A549 (cell line): ENCODE data around the gene CCDC57. TPM values are rescaled to one million over a fixed set of nuclear protein-coding genes. Genes with fewer than 3 reads are reported as not detected.

Source experiments
- ATAC-seq, 2 experiments: fragments of 200-7000 bp in 1 of 2; fragments of >200 bp in 1 of 2; cut with Nextera tagmentation in 1 of 2; cut with Tn5 transposase in 1 of 2; 3 replicates each; pipeline versions ENCODE4 v1.8.0 to v1.9.1; 2018 to 2020; ENCODE audit warnings: mild to moderate bottlenecking in 1 of 2, moderate library complexity in 1 of 2
- CTCF ChIA-PET: fragments of 300-600 bp; sonication (Branson Sonifier 250); formaldehyde crosslinking; extraction: SDS; loops from one replicate; lab custom pipeline; 2021; ENCODE audit warnings: antibody characterized with exemption, inconsistent platforms; lab: Yijun Ruan, JAX
- POLR2A ChIA-PET: fragments of 350-600 bp; formaldehyde crosslinking; extraction: SDS; loops from one replicate; lab custom pipeline; 2021; ENCODE audit warnings: antibody characterized with exemption, inconsistent platforms; lab: Yijun Ruan, JAX
- DNase-seq, 2 experiments: peaks; one replicate each; pipeline versions ENCODE4 v3.0.0 to v3.0.0-alpha.2; 2011 to 2016; ENCODE audit warnings: low read depth in 1 of 2, low spot score in 1 of 2
- FAIRE-seq: peaks from 2 replicates; lab custom pipeline; 2011; peaks lifted over from hg19 to GRCh38; lab: Jason Lieb, UNC
- H3K27ac ChIP-seq, 2 experiments: fragments of >200 bp; sonication (Bioruptor Twin); formaldehyde crosslinking; 3 replicates each; pipeline ENCODE4 v1.5.1; 2016 to 2017
- H3K4me1 ChIP-seq: fragments of >200 bp; sonication (Bioruptor Twin); formaldehyde crosslinking; 3 replicates; pipeline ENCODE4 v1.6.1; 2016
- H3K4me2 ChIP-seq: fragments of >200 bp; sonication (Bioruptor Twin); formaldehyde crosslinking; 3 replicates; pipeline ENCODE4 v1.6.1; 2016
- H3K4me3 ChIP-seq: fragments of >200 bp; sonication (Bioruptor Twin); formaldehyde crosslinking; 3 replicates; pipeline ENCODE4 v1.5.1; 2016
- H3K9me3 ChIP-seq: fragments of >200 bp; sonication (Bioruptor Twin); formaldehyde crosslinking; 3 replicates; pipeline ENCODE4 v1.6.1; 2016
- BCL3 ChIP-seq: fragments of >200 bp; sonication (Bioruptor Twin); formaldehyde crosslinking; IDR thresholded peaks from 3 replicates; pipeline ENCODE4 v1.6.1; 2016
- BHLHE40 ChIP-seq: IDR thresholded peaks from 2 replicates; pipeline ENCODE4 v1.6.1; 2012; ENCODE audit warnings: low read depth, low read length, inconsistent platforms
- CBX2 ChIP-seq: fragments of 200-600 bp; sonication (generic); IDR thresholded peaks from 2 replicates; pipeline ENCODE4 v1.6.1; 2016; ENCODE audit warnings: low read depth, mild to moderate bottlenecking, borderline replicate concordance
- CEBPB ChIP-seq, 2 experiments: fragments of >200 bp in 1 of 2; sonication (Bioruptor Twin) in 1 of 2; formaldehyde crosslinking in 1 of 2; IDR thresholded peaks; 2 replicates each; pipeline ENCODE4 v1.6.1; 2012 to 2016
- CHD4 ChIP-seq: fragments of 200-600 bp; sonication (generic); IDR thresholded peaks from 2 replicates; pipeline ENCODE4 v1.6.1; 2016; ENCODE audit warnings: antibody characterized with exemption, mild to moderate bottlenecking, borderline replicate concordance
- E2F6 ChIP-seq: IDR thresholded peaks from 2 replicates; pipeline ENCODE4 v1.6.1; 2012; ENCODE audit warnings: low read depth, borderline replicate concordance
- EHF ChIP-seq: fragments of 250-450 bp; sonication (Bioruptor Pico); IDR thresholded peaks from 2 replicates; pipeline ENCODE4 v1.5.0; 2020; ENCODE audit warnings: mild to moderate bottlenecking
- EHMT2 ChIP-seq: fragments of 200-600 bp; sonication (generic); IDR thresholded peaks from 2 replicates; pipeline ENCODE4 v1.6.1; 2016; ENCODE audit warnings: antibody characterized with exemption, low read depth, mild to moderate bottlenecking, moderate library complexity
- ELK1 ChIP-seq: fragments of 150-350 bp; IDR thresholded peaks from 2 replicates; pipeline ENCODE4 v1.6.1; 2014; ENCODE audit warnings: low read depth, mild to moderate bottlenecking, low read length
- EP300 ChIP-seq, 2 experiments: fragments of >200 bp; sonication (Bioruptor Twin); formaldehyde crosslinking; IDR thresholded peaks; 2 replicates in 1 of 2; 3 replicates in 1 of 2; pipeline ENCODE4 v1.6.1; 2016 to 2017
- FOSB ChIP-seq: fragments of 250-450 bp; sonication (Bioruptor Pico); IDR thresholded peaks from 2 replicates; pipeline ENCODE4 v1.5.0; 2020; ENCODE audit warnings: mild to moderate bottlenecking, moderate library complexity
- FOSL2 ChIP-seq, 2 experiments: fragments of 450-650 bp in 1 of 2; fragments of >200 bp in 1 of 2; sonication (Bioruptor Twin) in 1 of 2; formaldehyde crosslinking; IDR thresholded peaks; 2 replicates each; pipeline versions ENCODE4 v1.5.0 to v1.6.1; 2016 to 2020; ENCODE audit warnings: mild to moderate bottlenecking in 1 of 2, moderate library complexity in 1 of 2
- FOXS1 ChIP-seq: fragments of 250-450 bp; sonication (Bioruptor Pico); IDR thresholded peaks from 2 replicates; pipeline ENCODE4 v1.5.0; 2020; ENCODE audit warnings: mild to moderate bottlenecking, moderate library complexity
- GATA3 ChIP-seq: IDR thresholded peaks from 2 replicates; pipeline ENCODE4 v1.6.1; 2012; ENCODE audit warnings: borderline replicate concordance
- HES2 ChIP-seq: fragments of >200 bp; sonication (Bioruptor Twin); formaldehyde crosslinking; IDR thresholded peaks from 2 replicates; pipeline ENCODE4 v1.6.1; 2016
- HEYL ChIP-seq: fragments of 250-450 bp; sonication (Bioruptor Pico); IDR thresholded peaks from 2 replicates; pipeline ENCODE4 v1.8.0; 2021; ENCODE audit warnings: mild to moderate bottlenecking, moderate library complexity
- HOXA7 ChIP-seq: fragments of 250-450 bp; sonication (Bioruptor Pico); IDR thresholded peaks from 2 replicates; pipeline ENCODE4 v1.5.0; 2020; ENCODE audit warnings: mild to moderate bottlenecking, moderate library complexity
- HOXB5 ChIP-seq: fragments of 250-450 bp; sonication (Bioruptor Pico); IDR thresholded peaks from 2 replicates; pipeline ENCODE4 v1.5.0; 2020; ENCODE audit warnings: mild to moderate bottlenecking, moderate library complexity
- KDM1A ChIP-seq: fragments of 200-600 bp; sonication (generic); IDR thresholded peaks from 2 replicates; pipeline ENCODE4 v1.6.1; 2016; ENCODE audit warnings: low read depth, mild to moderate bottlenecking
- NFE2L2 ChIP-seq: fragments of 150-350 bp; conservative IDR thresholded peaks from 2 replicates; pipeline ENCODE4 v1.6.1; 2014; ENCODE audit warnings: low read length
- NPAS2 ChIP-seq: fragments of 250-450 bp; sonication (Bioruptor Pico); IDR thresholded peaks from 2 replicates; pipeline ENCODE4 v1.8.0; 2022; ENCODE audit warnings: mild to moderate bottlenecking, moderate library complexity, borderline replicate concordance
- POLR2A ChIP-seq: IDR thresholded peaks from 2 replicates; pipeline ENCODE4 v1.6.1; 2012; ENCODE audit warnings: mild to moderate bottlenecking, low read length
- RFX5 ChIP-seq: fragments of 450-650 bp; IDR thresholded peaks from 2 replicates; pipeline ENCODE4 v1.7.1; 2014; ENCODE audit warnings: antibody characterized with exemption, mild to moderate bottlenecking, moderate library complexity
- SREBF2 ChIP-seq: fragments of 450-650 bp; IDR thresholded peaks from 2 replicates; pipeline ENCODE4 v1.6.1; 2014; ENCODE audit warnings: mild to moderate bottlenecking, moderate library complexity
- TP53 ChIP-seq: fragments of 250-450 bp; sonication (Bioruptor Pico); IDR thresholded peaks from 2 replicates; pipeline ENCODE4 v1.5.0; 2021; ENCODE audit warnings: mild to moderate bottlenecking, moderate library complexity
- WGBS: methylation state at CpG from one replicate; pipeline ENCODE4 v1.1.6; 2017; ENCODE audit errors: missing lambda C conversion rate; 5-methylcytosine and 5-hydroxymethylcytosine counted together
- polyA plus RNA-seq, 4 experiments: library from polyadenylated mRNA; depleted of rRNA in 3 of 4; stranded (reverse); fragments of >200 nt; fragmentation: RNase III in 1 of 4; extraction: RNeasy Plus Mini Kit Qiagen cat#74134 plus additional on column Dnase treatment in 1 of 4; gene quantifications; 2 replicates in 3 of 4; 3 replicates in 1 of 4; pipeline ENCODE4 v1.2.3, GENCODE V29; 2011 to 2017

CCDC57 gene
- polyA plus RNA-seq, 2 of the 4 experiments (the other 2 are of a cell fraction), result 18.2 to 18.5 TPM

- ChIA-PET POLR2A (no interaction called here), CTCF (interaction anchor here (0.7 to 6.9 kb wide), 15 partner anchors 9 to 186 kb away, joined by 3 to 93 read pairs (median 6); partner anchors contain the start of gene RAC3)
- DNase-seq (no peak), FAIRE-seq (no peak), ATAC-seq (no peak)
- Histone ChIP-seq H3K4me1 (no peaks in the 10 kb centered on the region), H3K4me2 (no peak overlapping the region), H3K9me3 (no peaks in the 10 kb centered on the region), H3K27ac (no peak overlapping the region; a peak in 1 of 6 replicates), H3K4me3 (no peak overlapping the region)
- no peak for TF ChIP-seq BCL3
- 83% methylated on average over 21 of the region's 22 CpGs for WGBS
Measured at GRCh38 chr17:82152556-82153294, 59.9 kb downstream of the CCDC57 start.

GRCh38 chr17:82152114-82152513, 60.5 kb downstream of the CCDC57 start:
- no peak overlapping the region for H3K4me2 ChIP-seq
- TF ChIP-seq EHMT2 (no peak), HOXB5 (CRISPR knock-in tag) (no peak), HEYL (CRISPR knock-in tag) (no peak), TP53 (CRISPR knock-in tag) (no peak), HOXA7 (CRISPR knock-in tag) (no peak), FOSB (no peak), NPAS2 (CRISPR knock-in tag) (no peak), HES2 (no peak)
- TF ChIP-seq, all 56 proteins: peak for 0
- Histone ChIP-seq H3K27ac (no peak overlapping the region), H3K4me3 (no peak overlapping the region), H3K4me1 (no peaks in the 10 kb centered on the region), H3K9me3 (no peaks in the 10 kb centered on the region)
- FAIRE-seq, result no peak
- POLR2A ChIA-PET, result no interaction called here
- ATAC-seq, result no peak
- CTCF ChIA-PET, result interaction anchor here (0.7 to 6.9 kb wide), 11 partner anchors 8 to 186 kb away, joined by 3 to 51 read pairs (median 4); no protein-coding TSS in a partner anchor
- WGBS, result 91% methylated on average over 5 of the region's 5 CpGs
- DNase-seq, result no peak

GRCh38 chr17:82151106-82151957, 61.3 kb downstream of the CCDC57 start:
- no peak for ATAC-seq
- Histone ChIP-seq H3K9me3 (no peaks in the 10 kb centered on the region), H3K4me2 (no peak overlapping the region), H3K4me3 (no peak overlapping the region), H3K27ac (no peak overlapping the region), H3K4me1 (no peaks in the 10 kb centered on the region)
- FAIRE-seq, result no peak
- TF ChIP-seq SREBF2, result no peak
- no peak for TF ChIP-seq FOSB
- TF ChIP-seq HOXA7 (CRISPR knock-in tag), result no peak
- TF ChIP-seq EHF, result no peak
- no peak for TF ChIP-seq KDM1A
- DNase-seq, result no peak
- 85% methylated on average over 13 of the region's 22 CpGs for WGBS
- CTCF ChIA-PET, result interaction anchor here (1.0 to 6.9 kb wide), 6 partner anchors 7 to 127 kb away, joined by 3 to 51 read pairs (median 4); no protein-coding TSS in a partner anchor
- POLR2A ChIA-PET, result no interaction called here

GRCh38 chr17:82149401-82150099, 63.1 kb downstream of the CCDC57 start:
- ATAC-seq (no peak), FAIRE-seq (no peak), DNase-seq (no peak)
- H3K4me2 ChIP-seq, result no peak overlapping the region
- no peaks in the 10 kb centered on the region for H3K9me3 ChIP-seq
- ChIA-PET CTCF (no interaction called here), POLR2A (no interaction called here)
- H3K4me1 ChIP-seq, result no peaks in the 10 kb centered on the region
- WGBS, result 86% methylated on average over 25 of the region's 27 CpGs
- H3K4me3 ChIP-seq, result no peak overlapping the region
- H3K27ac ChIP-seq, result no peak overlapping the region
- TF ChIP-seq GATA3 (no peak), RFX5 (no peak), POLR2A (no peak), BHLHE40 (no peak), FOSL2 (IDR thresholded peaks at IDR 0.05) (no peak), FOSL2 (CRISPR knock-in tag; IDR thresholded peaks at IDR 0.05) (no peak), CHD4 (no peak), SREBF2 (no peak), EP300 (IDR thresholded peaks at IDR 0.05) (no peak), CEBPB (IDR thresholded peaks at IDR 0.05) (no peak), CBX2 (no peak), NFE2L2 (no peak), ELK1 (no peak), E2F6 (no peak), FOXS1 (CRISPR knock-in tag) (no peak), EHMT2 (no peak)
